Activated CD4-positive, alpha-beta T cell treated with anti-CD3 and anti-CD28 coated beads for 36 hours (primary cell): ENCODE data around the gene CPT2. TPM values are rescaled to one million over a fixed set of nuclear protein-coding genes. Genes with fewer than 3 reads are reported as not detected.

Experiments used
- total RNA-seq, 2 experiments: library from RNA; stranded (reverse); gene quantifications; one replicate each; pipeline ENCODE4 v1.2.3, GENCODE V29; 2021

Gene CPT2
- total RNA-seq, 2 experiments from 2014 or later: 20.7 to 23.7 TPM

Other genes starting within 250 kb of the CPT2 start
- not detected for gene PODN, start 134.6 kb upstream of the CPT2 start, total RNA-seq
- gene SLC1A7, start 54.2 kb upstream of the CPT2 start, total RNA-seq: not detected
- 10 to 100 TPM; 45.4 to 48.7 TPM for gene CZIB, start 23.8 kb downstream of the CPT2 start, total RNA-seq
- gene MAGOH, start 41.7 kb downstream of the CPT2 start, total RNA-seq: 10 to 100 TPM; 73.7 to 92.3 TPM
- 10 to 100 TPM; 40.6 to 46.5 TPM for gene LRP8, start 131.2 kb downstream of the CPT2 start, total RNA-seq